Cardiac fibroblast (primary cell): ENCODE measurements around the gene XPO1.
A peak's percentile ranks its signal among the peaks of the same experiment; 100 is the strongest.
"Not testable (repeated sequence)": the region's sequence is repeated elsewhere in the genome, so short reads cannot be mapped to it uniquely, and the experiment has no call there.

ENCODE experiments used
- DNase-seq, 2 donors: peaks; one replicate each; pipeline versions ENCODE4 v3.0.0 to v3.0.0-alpha.2; 2010; ENCODE audit warnings: low read depth in 2 of 2
- H3K4me3 ChIP-seq, 2 donors: replicated peaks in 1 of 2; 1 replicate in 1 of 2; 2 replicates in 1 of 2; pipeline ENCODE4 v1.5.1; 2011; ENCODE audit warnings: low read depth in 2 of 2, low read length in 2 of 2, mild to moderate bottlenecking in 2 of 2, moderate library complexity in 1 of 2
- CTCF ChIP-seq: IDR thresholded peaks from one replicate; pipeline ENCODE4 v1.5.1; 2011; ENCODE audit warnings: low read depth, mild to moderate bottlenecking, low read length, inconsistent platforms

The XPO1 gene, protein sequence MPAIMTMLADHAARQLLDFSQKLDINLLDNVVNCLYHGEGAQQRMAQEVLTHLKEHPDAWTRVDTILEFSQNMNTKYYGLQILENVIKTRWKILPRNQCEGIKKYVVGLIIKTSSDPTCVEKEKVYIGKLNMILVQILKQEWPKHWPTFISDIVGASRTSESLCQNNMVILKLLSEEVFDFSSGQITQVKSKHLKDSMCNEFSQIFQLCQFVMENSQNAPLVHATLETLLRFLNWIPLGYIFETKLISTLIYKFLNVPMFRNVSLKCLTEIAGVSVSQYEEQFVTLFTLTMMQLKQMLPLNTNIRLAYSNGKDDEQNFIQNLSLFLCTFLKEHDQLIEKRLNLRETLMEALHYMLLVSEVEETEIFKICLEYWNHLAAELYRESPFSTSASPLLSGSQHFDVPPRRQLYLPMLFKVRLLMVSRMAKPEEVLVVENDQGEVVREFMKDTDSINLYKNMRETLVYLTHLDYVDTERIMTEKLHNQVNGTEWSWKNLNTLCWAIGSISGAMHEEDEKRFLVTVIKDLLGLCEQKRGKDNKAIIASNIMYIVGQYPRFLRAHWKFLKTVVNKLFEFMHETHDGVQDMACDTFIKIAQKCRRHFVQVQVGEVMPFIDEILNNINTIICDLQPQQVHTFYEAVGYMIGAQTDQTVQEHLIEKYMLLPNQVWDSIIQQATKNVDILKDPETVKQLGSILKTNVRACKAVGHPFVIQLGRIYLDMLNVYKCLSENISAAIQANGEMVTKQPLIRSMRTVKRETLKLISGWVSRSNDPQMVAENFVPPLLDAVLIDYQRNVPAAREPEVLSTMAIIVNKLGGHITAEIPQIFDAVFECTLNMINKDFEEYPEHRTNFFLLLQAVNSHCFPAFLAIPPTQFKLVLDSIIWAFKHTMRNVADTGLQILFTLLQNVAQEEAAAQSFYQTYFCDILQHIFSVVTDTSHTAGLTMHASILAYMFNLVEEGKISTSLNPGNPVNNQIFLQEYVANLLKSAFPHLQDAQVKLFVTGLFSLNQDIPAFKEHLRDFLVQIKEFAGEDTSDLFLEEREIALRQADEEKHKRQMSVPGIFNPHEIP (N-terminal part only)

DNA sequence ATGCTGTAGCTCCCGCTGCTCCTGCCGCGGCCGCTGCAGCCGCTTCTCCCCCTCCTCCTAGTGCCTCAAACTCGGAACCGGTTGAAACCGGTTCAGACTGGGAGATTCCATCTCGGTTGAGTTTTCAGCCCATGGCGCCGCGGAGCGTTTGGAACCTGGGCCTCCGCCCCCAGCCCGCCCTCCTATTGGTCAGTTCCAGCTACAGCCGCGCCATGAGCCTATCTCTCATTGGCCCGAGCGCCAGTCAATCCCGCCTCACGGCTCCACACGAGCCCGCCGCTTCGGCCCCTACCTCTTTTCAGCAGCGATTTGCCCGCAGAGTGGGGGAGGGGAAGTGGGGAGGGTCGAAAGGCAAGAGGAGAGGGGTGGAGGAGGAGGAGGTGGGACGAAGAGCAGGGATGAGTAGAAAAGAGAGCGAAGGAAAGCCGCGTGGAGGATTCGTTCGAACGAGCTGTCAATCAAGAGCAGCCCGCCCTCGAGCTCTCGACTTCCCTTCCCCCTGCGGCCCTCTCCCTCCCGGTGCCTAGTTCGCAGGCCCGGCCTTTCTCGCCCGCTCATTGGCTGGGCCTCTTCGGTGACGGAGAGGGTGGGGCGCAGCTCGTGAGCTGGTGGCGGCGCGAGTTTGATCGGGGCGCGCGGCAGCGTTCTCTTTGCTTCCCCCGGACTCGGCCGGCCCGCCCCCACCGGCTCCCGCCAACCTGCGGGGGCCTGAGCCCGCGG is at the start of gene XPO1:
TSS of gene XPO1 (minus strand) at position 157 of the 720 bp plus-strand sequence. CDS start 4,459 bp downstream, outside the sequence.
- DNase-seq = peak; percentile 100
- no peak for TF ChIP-seq CTCF
- H3K4me3 ChIP-seq = peak within 1 kb of the TSS; percentile 89 to 92

- not testable (repeated sequence) for H3K4me3 ChIP-seq, DNase-seq
Observed at GRCh38 chr2:61586928-61587327, 48.8 kb upstream of the XPO1 start.

DNA sequence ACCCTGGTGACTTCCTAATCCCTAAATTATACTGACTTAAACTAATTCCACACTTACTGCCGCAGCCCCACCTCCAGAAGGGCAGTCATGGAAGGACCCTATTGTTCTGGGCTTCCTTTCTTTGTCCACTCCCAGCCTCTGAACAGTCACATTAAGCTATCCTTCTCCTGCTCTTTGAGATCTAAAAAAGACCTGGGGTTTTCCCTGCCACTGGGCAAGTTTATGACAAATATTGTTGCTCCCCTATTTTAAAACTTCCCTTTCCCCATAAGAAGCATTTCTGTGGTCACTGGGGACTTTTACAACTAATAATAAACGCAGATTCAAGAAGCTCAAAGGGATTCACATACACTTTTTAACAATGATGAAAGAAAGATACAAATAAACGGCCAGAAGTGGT is 47.2 kb upstream of the XPO1 start:
- TF ChIP-seq CTCF = no peak
- H3K4me3 ChIP-seq = no peak overlapping the region
- peak in 1 of 2 donors; percentile 22 for DNase-seq

- not testable (repeated sequence) for H3K4me3 ChIP-seq, DNase-seq
Observed at GRCh38 chr2:61584368-61584767, 46.2 kb upstream of the XPO1 start.

GRCh38 chr2:61582165-61582564 is 44.0 kb upstream of the XPO1 start:
- H3K4me3 ChIP-seq = no peak overlapping the region
- no peak for TF ChIP-seq CTCF
- no peak for DNase-seq

DNA sequence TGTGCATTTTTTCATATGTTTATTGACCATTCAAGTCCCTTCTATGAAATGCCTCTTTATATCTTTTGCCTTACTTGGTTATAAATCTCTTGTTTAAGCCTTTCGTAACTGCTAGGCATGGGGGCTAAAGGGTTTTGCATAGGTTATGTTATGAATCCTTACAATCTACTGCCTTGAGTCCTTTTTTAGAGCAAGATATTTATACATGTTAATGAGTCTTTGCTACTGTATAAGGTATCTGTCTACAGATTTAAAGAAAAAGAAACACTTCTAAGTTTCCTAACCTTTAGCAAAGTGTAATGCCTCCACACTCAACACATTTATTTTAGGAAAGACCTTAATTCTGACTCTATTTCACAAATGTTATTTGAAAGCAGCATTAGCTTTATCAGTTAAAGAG is 43.6 kb upstream of the XPO1 start:
- no peak overlapping the region for H3K4me3 ChIP-seq
- no peak for TF ChIP-seq CTCF
- DNase-seq = no peak

- no peak for DNase-seq
- TF ChIP-seq CTCF = no peak
- no peak overlapping the region for H3K4me3 ChIP-seq
Observed at GRCh38 chr2:61575447-61575859, 37.3 kb upstream of the XPO1 start.
